ENCODE data around the gene IL3. TPM values are rescaled to one million over a fixed set of nuclear protein-coding genes. Genes with fewer than 3 reads are reported as not detected.

Gene IL3
- total RNA-seq, 6 experiments from 2014 or later, result not detected

- H3K4me3 Mint-ChIP-seq, result no peak overlapping the region
- H3K36me3 Mint-ChIP-seq (ENCODE audit: low read depth), result no peaks in the 10 kb centered on the region
- DNase-seq, result peak; percentile 51
- peak; percentile 75 for TF ChIP-seq CTCF (IDR thresholded peaks at IDR 0.05)
- H3K27me3 Mint-ChIP-seq (ENCODE audit: insufficient read depth), result peaks cover 4% of the 10 kb centered on the region
- no peaks in the 10 kb centered on the region for H3K9me3 Mint-ChIP-seq
- no peak overlapping the region; the same call in 1 of the 2 replicates for H3K27ac Mint-ChIP-seq
- peaks cover 14% of the 10 kb centered on the region for H3K4me1 Mint-ChIP-seq (ENCODE audit: low read depth)
Observed at GRCh38 chr5:132065351-132065937, 5.0 kb downstream of the IL3 start.

- no peak for TF ChIP-seq CTCF (IDR thresholded peaks at IDR 0.05)
- Mint-ChIP-seq H3K27me3 (ENCODE audit: insufficient read depth) (peaks cover 4% of the 10 kb centered on the region), H3K27ac (no peak overlapping the region), H3K4me1 (ENCODE audit: low read depth) (peaks cover 21% of the 10 kb centered on the region), H3K9me3 (no peaks in the 10 kb centered on the region), H3K4me3 (no peak overlapping the region), H3K36me3 (ENCODE audit: low read depth) (no peaks in the 10 kb centered on the region)
- no peak for DNase-seq
Observed at GRCh38 chr5:132065951-132066701, 5.7 kb downstream of the IL3 start.

GRCh38 chr5:132066871-132067270 is 6.4 kb downstream of the IL3 start:
- H3K4me3 Mint-ChIP-seq, result no peak overlapping the region
- H3K9me3 Mint-ChIP-seq, result no peaks in the 10 kb centered on the region
- no peak for DNase-seq
- no peak for TF ChIP-seq CTCF (IDR thresholded peaks at IDR 0.05)
- peaks cover 3% of the 10 kb centered on the region for H3K27me3 Mint-ChIP-seq (ENCODE audit: insufficient read depth)
- peaks cover 27% of the 10 kb centered on the region for H3K4me1 Mint-ChIP-seq (ENCODE audit: low read depth)
- H3K36me3 Mint-ChIP-seq (ENCODE audit: low read depth), result no peaks in the 10 kb centered on the region
- no peak overlapping the region for H3K27ac Mint-ChIP-seq

- H3K9me3 Mint-ChIP-seq, result no peaks in the 10 kb centered on the region
- H3K27me3 Mint-ChIP-seq (ENCODE audit: insufficient read depth), result peaks cover 3% of the 10 kb centered on the region
- H3K4me1 Mint-ChIP-seq (ENCODE audit: low read depth), result peaks cover 28% of the 10 kb centered on the region
- no peak overlapping the region for H3K4me3 Mint-ChIP-seq
- DNase-seq, result no peak
- TF ChIP-seq CTCF (IDR thresholded peaks at IDR 0.05), result no peak
- H3K36me3 Mint-ChIP-seq (ENCODE audit: low read depth), result no peaks in the 10 kb centered on the region
- no peak overlapping the region for H3K27ac Mint-ChIP-seq
Observed at GRCh38 chr5:132067451-132067850, 7.0 kb downstream of the IL3 start.

GRCh38 chr5:132067941-132068808 is 7.7 kb downstream of the IL3 start:
- Mint-ChIP-seq H3K27me3 (ENCODE audit: insufficient read depth) (peaks cover 3% of the 10 kb centered on the region), H3K4me3 (no peak overlapping the region), H3K36me3 (ENCODE audit: low read depth) (no peaks in the 10 kb centered on the region), H3K27ac (no peak overlapping the region), H3K9me3 (no peaks in the 10 kb centered on the region), H3K4me1 (ENCODE audit: low read depth) (peaks cover 35% of the 10 kb centered on the region)
- no peak for TF ChIP-seq CTCF (IDR thresholded peaks at IDR 0.05)
- DNase-seq, result no peak

Data from HFFc6 (cell line).